ENCODE measurements around the gene CHCHD6.
A peak's percentile ranks its signal among the peaks of the same experiment; 100 is the strongest.

The CHCHD6 gene

GRCh38 chr3:126703512-126704493, at the start of gene CHCHD6:
TSS of gene CHCHD6 (plus strand) at chr3:126704240. CDS start at chr3:126704313, 73 bp downstream.
- DNase-seq, result peak; percentile 96

- DNase-seq, result peak; percentile 81
These were observed 49.3 kb upstream of the CHCHD6 start, which contains the start of gene TXNRD3 for GRCh38 chr3:126654571-126655383. TSS of gene TXNRD3 (minus strand) at chr3:126655124.

GRCh38 chr3:126655887-126656286, 48.2 kb upstream of the CHCHD6 start:
- DNase-seq, result no peak

- DNase-seq, result no peak
These were observed 47.5 kb upstream of the CHCHD6 start for GRCh38 chr3:126656371-126657134.

GRCh38 chr3:126657901-126658300, 46.1 kb upstream of the CHCHD6 start:
- no peak for DNase-seq

- DNase-seq, result no peak
These were observed 45.5 kb upstream of the CHCHD6 start for GRCh38 chr3:126658584-126658983.

GRCh38 chr3:126659915-126660886, 43.8 kb upstream of the CHCHD6 start:
- DNase-seq, result peak; percentile 55

- no peak for DNase-seq
These were observed 42.3 kb upstream of the CHCHD6 start for GRCh38 chr3:126661532-126662364.

GRCh38 chr3:126663257-126663656, 40.8 kb upstream of the CHCHD6 start:
- no peak for DNase-seq

GRCh38 chr3:126663750-126664149, 40.3 kb upstream of the CHCHD6 start:
- DNase-seq, result no peak

- DNase-seq, result no peak
These were observed 39.3 kb upstream of the CHCHD6 start for GRCh38 chr3:126664591-126665214.

GRCh38 chr3:126665221-126665936, 38.7 kb upstream of the CHCHD6 start:
- no peak for DNase-seq

GRCh38 chr3:126665959-126666657, 37.9 kb upstream of the CHCHD6 start:
- DNase-seq, result no peak

- DNase-seq, result no peak
These were observed 37.1 kb upstream of the CHCHD6 start for GRCh38 chr3:126666658-126667528.

- no peak for DNase-seq
These were observed 36.2 kb upstream of the CHCHD6 start for GRCh38 chr3:126667631-126668449.

All from 8988T (cell line).